Stomach (tissue), 4 donors: Measurements from ENCODE around the gene PANK4.

Experiments used
- CTCF ChIP-seq, 7 experiments: fragments of 450-650 bp in 4 of 7; fragments of 200-600 bp in 3 of 7; sonication (generic) in 3 of 7; IDR thresholded peaks; one replicate each; pipeline ENCODE4 v1.5.1; 2016 to 2019; ENCODE audit warnings: antibody characterized with exemption in 7 of 7, control low read depth in 2 of 7, mild to moderate bottlenecking in 1 of 7
- EP300 ChIP-seq: sonication (generic); formaldehyde crosslinking; IDR thresholded peaks from one replicate; pipeline ENCODE4 v1.6.1; 2017; ENCODE audit warnings: antibody characterized with exemption
- POLR2A ChIP-seq, 4 donors: fragments of 450-650 bp; IDR thresholded peaks; one replicate each; pipeline ENCODE4 v1.6.1; 2016; ENCODE audit warnings: antibody characterized with exemption in 4 of 4, control low read depth in 2 of 4, mild to moderate bottlenecking in 1 of 4, moderate library complexity in 1 of 4
- POLR2AphosphoS5 ChIP-seq, 3 donors: sonication (generic); formaldehyde crosslinking; IDR thresholded peaks; one replicate each; pipeline ENCODE4 v1.6.1; 2016; ENCODE audit warnings: antibody characterized with exemption in 3 of 3

DNA sequence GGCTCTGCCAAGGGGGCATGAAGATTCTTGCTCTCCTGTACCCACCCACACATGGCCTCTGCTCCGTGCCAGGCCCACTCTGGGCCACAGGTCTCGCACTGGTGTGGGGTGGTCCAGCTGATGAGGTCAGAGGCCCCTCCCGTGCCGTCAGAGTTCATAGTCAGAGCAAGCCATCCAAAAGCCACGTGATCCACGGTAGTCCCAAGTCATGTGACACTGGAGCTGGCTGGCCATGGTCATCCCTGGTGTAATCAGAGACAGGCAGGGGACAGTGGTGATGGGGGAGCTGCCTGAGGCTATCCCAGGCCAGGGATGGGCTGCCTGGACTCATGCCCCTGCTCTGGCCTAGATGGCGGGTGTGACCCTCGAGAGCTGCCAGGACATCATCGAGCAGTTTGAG is 39.8 kb downstream of the PANK4 start:
- TF ChIP-seq CTCF (IDR thresholded peaks at IDR 0.05) (no peak), POLR2AphosphoS5 (IDR thresholded peaks at IDR 0.05) (no peak), POLR2A (IDR thresholded peaks at IDR 0.05) (no peak), EP300 (no peak)
